GM18508 (cell line): ENCODE results near the gene NT5C.

Experiments used
- ATAC-seq: cut with Tn5 transposase; IDR thresholded peaks from one replicate; pipeline ENCODE4 v1.9.1; 2021; ENCODE audit warnings: moderate number of reproducible peaks; ENCODE audit not compliant: insufficient read depth, unreplicated experiment

The NT5C gene

DNA sequence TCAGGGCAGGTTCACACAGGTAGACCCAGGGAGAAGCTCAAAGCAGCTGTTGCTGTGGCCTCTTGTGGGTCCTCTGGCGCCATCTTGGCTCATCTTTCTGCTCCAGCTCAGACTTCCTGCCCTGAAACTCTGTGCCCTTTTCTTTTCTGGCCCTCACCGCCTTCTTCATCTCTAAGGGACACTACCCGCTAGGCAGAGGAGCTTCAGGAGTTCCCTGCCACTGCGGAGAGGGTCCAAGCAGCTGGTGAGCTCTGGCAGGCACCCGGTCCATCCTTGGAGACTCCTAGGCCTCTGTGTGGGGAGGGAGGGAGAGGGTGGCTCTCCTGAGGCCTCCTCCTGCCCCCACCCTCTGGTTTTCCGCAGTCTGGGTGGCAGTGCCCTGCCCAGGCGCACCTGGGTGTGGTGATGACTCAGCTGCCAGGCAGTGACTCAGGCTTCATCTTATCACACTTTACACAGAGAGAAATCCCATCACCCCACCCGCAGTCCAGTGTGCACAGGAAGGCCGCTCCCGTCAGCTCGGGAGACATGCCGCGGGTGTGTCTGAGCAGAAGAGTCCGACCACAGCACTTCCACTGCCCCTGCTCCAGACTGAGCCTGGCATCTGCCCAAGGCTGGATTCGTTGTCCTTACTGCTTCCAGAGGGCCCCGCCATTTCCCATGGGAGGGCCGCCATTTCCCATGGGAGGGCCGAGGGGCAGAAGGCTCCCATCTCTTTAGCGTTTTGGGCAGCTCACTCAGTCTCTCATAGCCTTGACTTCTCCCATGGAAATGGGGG is 7.3 kb downstream of the NT5C start:
- ATAC-seq, result no peak

DNA sequence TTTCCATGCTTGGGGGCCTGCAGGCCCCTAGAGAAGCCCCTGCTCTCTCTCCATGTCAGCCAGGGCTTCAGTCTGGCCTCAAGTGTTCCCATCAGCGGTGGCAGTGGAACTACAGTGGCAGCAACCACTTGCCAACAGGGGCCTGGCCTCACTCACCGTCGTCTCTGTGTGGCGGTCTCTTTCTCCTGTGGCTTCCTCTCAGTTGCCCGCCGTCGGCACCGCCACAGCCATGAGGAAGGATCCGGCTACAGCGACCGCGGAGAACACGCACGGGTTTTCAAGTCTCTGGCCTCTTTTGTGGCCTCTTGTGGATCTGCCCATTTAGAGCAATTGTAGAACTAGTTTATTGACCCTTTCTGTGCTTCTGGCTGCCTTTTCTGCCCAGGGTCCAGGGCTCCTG is 13.2 kb downstream of the NT5C start:
- ATAC-seq, result no peak

DNA sequence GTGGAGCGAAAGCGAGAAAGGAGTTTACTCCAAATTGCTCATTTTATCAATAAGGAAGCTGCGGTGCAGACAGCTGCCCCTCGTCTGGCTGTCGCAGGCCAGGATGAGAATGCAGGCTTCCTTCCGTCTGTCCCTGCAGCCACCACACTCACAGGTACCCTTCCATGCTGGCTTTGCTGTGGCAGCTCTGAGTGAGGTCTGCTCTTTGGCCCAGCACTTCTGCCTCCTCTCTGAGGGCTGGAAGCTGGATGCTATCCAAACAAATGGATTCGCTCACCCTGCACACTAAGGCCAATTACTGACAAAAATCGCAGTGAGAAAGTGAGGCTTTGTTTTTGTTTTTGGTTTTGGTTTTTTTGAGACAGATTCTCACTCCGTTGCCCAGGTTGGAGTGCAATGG is 14.8 kb downstream of the NT5C start:
- ATAC-seq, result no peak

DNA sequence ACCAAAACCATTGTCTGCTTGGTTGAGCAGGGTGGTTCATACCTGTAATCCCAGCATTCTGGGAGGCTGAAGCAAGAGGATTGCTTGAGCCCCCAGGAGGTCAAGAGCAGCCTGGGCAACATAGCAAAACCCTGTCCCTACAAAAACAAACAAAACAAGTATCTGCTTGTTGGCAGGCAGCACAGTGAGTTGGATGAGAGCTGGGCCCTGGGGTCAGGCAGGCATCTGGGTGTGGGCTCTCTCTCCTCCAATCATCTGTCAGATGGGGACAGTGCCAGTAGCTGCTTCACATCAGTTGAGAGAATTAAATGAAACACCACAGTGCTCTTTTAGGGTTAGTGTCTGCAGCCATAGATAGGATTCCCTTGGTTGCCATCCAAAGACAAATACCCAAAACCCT is 16.0 kb downstream of the NT5C start:
- ATAC-seq, result no peak

DNA sequence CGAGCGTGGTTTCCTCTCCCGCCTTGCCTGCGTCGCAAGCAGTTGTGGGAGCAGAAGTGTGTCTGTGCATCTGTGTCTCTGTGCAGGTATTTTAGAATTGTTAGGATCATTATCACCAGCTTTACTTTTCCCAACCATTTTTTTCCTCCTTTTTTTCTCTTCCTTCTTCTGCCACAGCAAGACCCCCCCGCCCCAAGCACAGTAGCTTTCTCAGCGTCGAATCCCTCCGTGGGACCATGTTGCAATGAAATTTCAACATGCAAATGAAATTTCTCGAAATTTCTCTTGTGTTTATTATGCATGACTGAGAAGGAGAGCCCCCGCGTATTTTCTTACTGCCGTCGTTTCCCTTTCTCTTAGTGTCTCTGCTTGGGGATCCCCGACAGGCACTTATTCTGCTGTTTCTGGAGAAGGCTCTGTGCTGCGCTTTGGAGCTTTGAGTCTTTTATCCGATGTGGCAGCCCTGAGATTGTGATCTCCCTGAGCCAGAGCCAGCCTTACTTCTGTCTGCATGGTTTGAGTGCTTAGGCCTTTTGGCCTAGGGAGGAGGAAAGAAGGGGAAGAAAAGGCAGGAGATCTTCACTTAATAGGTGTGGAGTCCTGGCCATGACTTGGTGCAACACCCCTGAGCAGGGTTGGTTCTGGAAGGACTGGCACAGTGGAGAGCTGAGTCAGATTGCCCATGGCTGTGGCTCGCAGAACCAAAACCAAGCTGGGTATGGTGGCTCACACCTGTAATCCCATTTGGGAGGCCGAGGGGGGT is 16.8 kb downstream of the NT5C start:
- ATAC-seq, result no peak

DNA sequence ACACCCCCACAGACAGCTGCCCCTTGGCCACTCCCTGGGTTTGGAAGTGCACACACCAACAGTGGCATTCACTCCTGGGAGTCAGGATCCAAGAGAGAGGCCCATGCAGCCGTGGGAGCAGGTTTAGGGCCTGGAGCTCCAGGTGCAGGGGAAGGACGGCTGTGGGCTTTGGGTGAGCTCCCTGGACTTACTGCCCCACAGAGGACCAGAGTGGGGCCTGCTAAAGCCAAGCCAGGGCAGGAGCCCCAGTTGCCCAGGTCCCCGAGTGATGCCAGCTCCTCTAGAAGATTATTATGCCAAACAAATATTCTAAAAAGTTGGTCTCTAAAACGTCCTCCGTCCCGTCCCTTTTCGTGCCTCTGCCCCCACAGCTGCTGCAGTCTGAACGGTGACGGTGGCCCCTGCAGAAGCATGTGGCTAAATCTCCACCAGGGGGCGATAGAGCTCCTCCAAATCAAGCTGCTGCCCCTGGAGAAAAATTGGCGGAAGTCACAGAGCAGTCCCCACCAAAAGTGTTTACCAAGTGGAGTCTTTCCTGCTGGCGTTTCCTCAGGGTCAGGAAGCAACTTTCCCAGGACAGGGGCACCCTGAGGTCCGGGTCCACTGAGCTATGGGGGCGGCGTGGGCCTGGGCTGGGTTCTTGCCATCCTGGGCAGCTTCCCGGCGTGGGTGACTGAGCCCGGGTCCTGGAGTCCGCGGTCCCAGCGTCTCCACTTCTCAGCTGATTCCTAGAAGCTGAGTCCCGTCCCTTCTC is 17.6 kb downstream of the NT5C start:
- ATAC-seq, result no peak

DNA sequence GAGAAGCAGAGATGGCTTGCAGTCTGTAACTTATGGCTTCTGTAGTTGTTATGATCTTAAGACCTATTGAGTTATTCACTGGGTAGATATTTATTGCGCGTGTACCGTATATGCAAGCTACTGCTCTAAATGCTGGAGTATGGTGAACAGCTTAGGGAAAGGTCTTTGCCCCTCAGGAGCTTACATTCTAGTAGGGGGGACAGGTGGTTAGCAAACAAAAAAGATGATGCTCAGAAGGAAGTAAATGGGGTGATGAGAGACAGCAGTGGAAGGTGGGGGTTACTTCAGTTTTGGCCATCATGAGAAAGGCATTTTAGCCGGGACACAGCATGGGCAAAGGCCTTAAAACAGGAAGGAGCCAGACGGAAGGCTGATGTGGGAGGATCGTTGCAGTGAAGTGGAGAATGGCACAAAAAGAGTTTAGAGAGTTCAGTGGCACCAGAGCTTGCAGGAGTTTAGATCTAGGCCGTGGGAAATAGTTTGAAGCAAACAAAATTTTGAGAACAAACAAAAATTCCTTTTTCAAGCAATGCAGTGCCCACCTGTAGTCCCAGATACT is 19.7 kb downstream of the NT5C start:
- no peak for ATAC-seq

DNA sequence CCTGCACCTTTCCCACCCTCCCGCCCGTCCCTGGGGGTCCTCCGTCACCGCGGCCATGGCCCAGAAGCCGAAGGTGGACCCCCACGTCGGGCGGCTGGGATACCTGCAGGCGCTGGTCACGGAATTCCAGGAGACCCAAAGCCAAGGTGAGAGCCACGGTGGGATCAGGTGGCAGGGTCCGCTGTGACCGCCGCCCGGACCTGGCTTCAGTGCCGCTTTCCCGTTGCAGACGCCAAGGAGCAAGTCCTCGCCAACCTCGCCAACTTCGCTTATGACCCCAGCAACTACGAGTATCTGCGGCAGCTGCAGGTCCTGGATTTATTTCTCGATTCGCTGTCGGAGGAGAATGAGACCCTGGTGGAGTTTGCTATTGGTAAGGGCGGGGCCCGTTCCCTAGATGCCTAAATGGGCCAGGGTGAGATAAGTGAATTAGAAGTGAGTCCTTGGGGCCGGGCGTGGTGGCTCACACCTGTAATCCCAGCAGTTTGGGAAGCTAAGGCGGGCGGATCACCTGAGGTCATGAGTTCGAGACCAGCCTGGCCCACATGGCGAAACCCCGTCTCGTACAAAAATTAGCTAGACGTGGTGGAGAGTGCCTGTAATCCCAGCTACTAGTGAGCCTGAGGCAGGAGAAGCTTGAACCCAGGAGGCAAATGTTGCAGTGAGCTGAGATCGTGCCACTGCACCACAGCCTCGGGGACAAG is 21.2 kb downstream of the NT5C start:
- ATAC-seq, result no peak

DNA sequence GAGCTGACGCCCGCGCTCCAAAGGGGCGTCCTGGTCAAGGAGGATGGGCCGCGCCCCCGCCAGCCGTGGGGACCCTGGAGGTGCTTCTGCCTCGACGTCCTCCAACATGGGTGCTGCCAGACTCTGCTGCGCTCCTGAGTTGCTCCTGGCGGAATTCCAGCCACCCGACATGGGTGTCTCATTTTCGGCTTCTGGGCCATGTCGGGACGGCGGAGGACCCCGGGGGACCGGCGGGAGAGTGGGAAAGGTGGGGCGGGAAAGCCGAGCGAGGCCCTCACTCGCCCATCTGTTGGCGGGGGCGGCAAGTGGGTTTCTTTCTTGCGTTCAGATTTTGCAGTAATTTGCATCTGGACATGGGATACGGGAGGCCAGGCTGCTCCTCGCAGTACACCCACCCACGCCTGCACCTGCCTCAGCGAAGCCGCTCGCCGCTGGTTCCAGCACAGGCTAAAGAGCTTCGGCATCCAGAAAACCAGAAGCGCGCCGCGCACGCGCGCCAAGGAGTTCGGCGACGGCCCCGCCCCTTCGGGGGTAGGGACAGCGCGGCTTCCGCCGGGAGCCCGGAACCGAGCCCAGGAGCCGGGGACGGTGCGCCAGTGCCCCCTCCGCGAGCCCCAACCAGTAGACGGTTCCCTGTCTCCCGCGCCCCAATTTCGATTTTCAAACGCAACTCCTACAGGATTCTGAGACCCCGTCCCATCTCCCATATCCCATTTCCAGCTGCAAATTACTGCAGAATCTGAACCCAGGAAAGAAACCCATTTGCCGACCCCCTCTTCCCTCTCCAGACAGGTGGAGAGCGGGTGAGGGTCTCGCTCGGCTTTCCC is 21.9 kb downstream of the NT5C start, which contains the start of gene ARMC7:
Gene ARMC7 (plus strand): TSS at position 563 of the 827 bp plus-strand sequence. CDS start 320 bp downstream, outside the sequence.
- no peak for ATAC-seq

DNA sequence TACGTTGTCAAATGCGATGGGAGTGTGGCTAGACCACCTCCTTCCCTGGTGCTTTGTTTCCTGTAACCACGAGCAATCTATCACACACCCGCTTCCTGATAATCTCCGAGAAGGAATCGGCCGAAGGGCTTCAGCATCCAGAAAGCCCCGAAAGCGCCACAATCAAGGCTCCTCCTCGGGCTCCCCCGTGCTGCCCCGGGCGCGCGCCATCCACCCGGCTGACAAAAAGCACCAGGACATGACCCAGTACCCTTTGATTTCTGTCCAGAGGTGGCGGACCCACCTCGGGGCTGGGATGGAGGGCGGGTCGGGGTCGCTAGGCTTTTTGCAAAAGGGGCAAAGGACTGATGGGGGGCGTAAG is 22.5 kb downstream of the NT5C start:
- ATAC-seq, result no peak

DNA sequence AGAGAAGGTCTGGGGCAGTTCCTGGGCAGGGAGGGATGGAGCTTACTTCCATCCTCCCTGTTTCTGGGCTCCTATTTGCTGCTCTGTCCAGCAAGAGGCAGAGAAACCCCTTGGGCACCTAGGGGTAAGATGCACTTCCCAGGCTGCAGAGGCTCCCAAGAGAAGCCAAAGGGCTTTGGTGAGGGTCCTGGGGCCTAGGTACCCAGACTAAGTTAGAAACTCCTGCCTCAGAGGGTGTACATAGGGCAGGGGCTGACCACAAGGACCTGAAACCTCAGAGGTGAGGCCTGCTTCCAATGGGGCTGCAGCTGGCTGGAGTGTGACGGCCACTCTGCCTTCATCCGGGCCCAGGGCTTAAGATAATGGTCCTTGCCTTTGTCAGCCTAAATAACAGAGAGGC is 23.3 kb downstream of the NT5C start:
- no peak for ATAC-seq

DNA sequence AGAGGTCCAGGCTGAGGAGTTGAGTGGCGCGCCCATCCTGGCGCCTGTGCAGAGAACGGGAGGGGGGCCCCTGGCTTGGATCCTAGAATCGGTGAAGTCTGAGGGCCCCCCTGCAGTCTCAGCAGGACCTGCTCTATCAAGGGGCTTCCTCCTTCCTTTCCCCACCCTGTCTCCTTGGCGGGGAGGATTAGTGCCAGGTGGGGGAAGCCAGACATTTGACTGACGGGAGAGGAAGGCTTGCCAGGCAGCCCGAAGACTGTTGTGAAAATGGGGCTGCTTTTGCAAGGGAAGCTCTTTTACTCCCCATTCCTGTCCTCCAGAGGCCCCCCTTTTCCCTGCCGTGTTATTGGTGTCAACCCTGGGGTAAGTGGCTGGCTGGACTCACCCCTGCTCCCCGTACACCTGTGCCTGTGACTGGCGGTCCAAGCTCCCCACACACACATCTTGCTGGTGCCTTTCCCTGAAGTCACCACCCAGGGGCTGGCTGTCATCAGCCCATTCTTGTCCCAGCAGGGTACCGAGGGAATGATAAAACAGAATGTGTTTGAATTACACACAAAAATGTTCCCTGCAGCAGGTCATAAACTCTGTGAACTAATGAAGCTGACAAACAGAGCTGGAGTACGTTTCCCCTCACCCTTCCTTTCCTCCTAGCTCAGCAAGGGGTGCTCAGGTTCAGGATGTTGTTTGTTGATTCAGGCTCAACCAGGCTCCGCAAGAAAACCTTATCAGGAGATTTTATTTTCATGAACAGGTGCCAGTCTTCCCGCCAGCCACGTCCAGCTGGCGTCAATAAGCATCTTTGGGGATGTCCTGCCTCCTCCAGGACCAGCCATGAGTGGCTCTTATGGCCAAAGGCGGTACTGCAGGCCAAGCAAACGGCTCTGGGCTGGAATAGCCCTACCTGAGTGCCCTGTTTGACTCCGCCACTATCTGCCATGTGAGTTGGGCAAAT is 26.1 kb downstream of the NT5C start:
- no peak for ATAC-seq

DNA sequence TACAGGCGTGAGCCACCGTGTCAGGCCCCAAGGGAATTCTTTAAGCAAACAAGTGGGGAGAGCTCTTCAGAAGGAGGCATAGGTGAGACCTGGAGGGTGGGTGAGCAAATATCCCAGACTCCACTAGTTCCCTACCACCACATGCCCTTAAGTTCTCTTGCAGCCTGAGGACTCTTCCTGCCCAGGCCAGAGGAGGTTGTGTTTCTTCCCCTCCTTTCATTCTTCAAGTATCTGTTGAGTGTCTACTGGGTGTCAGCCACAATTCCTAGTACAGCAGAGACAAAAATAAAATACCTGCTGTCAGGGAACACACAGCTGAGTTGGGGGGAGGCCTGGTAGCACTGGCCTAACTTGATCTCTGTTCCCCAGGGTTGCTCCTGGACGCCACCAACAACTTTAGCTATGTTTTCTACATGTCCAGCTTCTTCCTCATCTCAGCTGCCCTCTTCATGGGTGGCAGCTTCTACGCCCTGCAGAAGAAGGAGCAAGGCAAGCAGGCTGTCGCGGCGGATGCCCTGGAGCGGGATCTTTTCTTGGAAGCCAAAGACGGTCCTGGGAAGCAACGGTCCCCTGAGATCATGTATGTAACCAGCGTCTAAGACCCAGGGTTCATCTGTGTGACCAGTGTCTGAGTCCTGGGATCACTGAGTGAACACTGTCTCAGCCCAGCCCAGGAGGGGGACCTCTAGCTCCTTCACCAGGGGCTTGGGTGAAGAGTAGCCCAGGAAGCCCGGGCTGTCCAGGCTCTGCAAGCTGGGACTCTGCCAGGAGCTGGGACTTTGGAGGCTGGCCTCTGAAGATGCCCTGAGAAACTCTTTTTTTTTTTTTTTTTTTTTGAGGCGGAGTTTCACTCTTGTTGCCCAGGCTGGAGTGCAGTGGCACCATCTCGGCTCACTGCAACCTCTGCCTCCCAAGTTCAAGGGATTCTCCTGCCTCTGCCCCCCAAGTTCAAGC is 27.7 kb downstream of the NT5C start:
- no peak for ATAC-seq

DNA sequence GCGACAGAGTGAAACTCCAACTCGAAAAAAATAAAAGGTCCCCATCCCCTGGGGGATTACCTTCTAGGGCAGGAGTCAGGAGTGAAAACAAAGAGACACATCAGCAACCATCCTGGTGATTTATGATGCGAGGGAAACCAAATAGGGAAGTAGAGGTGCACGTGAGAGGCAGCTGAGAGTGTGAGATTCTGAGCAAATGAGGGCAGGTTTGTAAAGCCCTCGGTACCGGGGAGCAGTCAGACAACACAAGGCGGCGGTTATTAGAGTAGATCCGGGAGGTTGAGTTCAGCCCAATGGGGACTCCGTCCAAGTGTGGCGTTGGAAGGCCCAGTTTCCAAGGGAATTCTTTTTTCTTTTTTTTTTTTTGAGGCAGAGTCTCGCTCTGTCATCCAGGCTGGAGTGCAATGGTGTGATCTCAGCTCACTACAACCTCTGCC is 29.1 kb downstream of the NT5C start:
- no peak for ATAC-seq

DNA sequence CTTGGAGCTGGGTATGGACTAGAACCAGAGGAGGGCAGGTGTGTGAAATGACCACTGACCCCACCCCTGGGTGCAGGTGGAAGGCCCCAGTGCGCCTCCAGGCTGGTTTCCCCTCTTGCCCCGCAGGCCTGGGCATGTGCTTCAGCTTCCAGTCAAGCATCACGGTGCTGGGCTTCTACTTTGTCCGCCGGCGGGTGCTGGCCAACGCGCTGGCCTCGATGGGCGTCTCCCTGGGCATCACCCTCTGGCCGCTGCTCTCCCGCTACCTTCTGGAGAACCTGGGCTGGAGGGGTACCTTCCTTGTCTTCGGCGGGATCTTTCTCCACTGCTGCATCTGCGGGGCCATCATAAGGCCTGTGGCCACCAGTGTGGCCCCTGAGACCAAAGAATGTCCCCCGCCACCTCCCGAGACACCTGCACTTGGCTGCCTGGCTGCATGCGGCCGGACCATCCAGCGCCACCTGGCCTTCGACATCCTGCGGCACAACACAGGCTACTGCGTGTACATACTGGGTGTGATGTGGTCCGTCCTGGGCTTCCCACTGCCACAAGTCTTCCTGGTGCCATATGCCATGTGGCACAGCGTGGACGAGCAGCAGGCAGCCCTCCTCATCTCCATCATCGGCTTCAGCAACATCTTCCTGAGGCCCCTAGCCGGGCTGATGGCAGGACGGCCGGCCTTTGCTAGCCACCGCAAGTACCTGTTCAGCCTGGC is 31.5 kb downstream of the NT5C start:
- ATAC-seq, result no peak

DNA sequence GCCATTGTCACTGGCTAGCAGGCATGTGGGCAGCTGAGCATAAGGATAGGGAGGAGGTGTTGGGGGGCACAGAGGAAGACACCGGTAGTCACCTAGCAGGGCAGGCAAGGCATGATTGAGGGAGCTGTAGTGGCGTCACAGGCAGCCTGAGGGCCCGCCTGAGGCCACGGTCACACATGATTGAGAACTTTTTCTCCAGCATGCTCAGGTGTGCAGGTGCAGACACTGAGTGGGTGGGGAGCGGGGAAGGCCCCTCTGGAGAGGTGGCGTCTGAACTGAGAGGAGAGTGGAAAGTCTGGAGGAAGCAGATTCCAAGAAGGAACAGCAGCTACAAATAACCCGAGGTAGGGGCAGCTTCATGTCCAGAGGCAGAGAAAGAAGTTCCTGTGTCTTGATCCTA is 32.7 kb downstream of the NT5C start:
- ATAC-seq, result no peak
